Stimulated activated CD4-positive, alpha-beta T cell treated with anti-CD3 and anti-CD28 coated beads, Interleukin-4, amount 100 ng/mL, for 1 hour (primary cell): ENCODE data around the gene FBXW12.
A peak's percentile ranks its signal among the peaks of the same experiment; 100 is the strongest.

Source experiments
- DNase-seq: peaks from one replicate; pipeline ENCODE4 v3.0.0-alpha.2; 2020

FBXW12 gene

GRCh38 chr3:48423883-48424695, 52.1 kb downstream of the FBXW12 start:
- DNase-seq = no peak

GRCh38 chr3:48425281-48425812, 53.3 kb downstream of the FBXW12 start:
- DNase-seq = no peak

GRCh38 chr3:48426401-48426909, 54.4 kb downstream of the FBXW12 start:
- no peak for DNase-seq

- no peak for DNase-seq
These were observed 55.1 kb downstream of the FBXW12 start for GRCh38 chr3:48426944-48427629.

- DNase-seq = no peak
These were observed 55.6 kb downstream of the FBXW12 start for GRCh38 chr3:48427630-48427962.

- no peak for DNase-seq
These were observed 56.1 kb downstream of the FBXW12 start for GRCh38 chr3:48428088-48428571.

- no peak for DNase-seq
These were observed 56.7 kb downstream of the FBXW12 start for GRCh38 chr3:48428572-48429316.

- DNase-seq = peak; percentile 64
These were observed 57.4 kb downstream of the FBXW12 start for GRCh38 chr3:48429317-48429959.

- DNase-seq = peak; percentile 27
These were observed 58.1 kb downstream of the FBXW12 start, which contains the start of gene PLXNB1 for GRCh38 chr3:48429960-48430707. PLXNB1 (minus strand) TSS chr3:48430086; CDS start chr3:48424611, 5,475 bp downstream.

GRCh38 chr3:48430708-48431101, 58.7 kb downstream of the FBXW12 start:
- no peak for DNase-seq

GRCh38 chr3:48431224-48432029, 59.4 kb downstream of the FBXW12 start:
- DNase-seq = no peak

GRCh38 chr3:48432411-48433371, 60.7 kb downstream of the FBXW12 start:
- DNase-seq = no peak

- DNase-seq = no peak
These were observed 61.6 kb downstream of the FBXW12 start for GRCh38 chr3:48433472-48434118.

- no peak for DNase-seq
These were observed 62.7 kb downstream of the FBXW12 start for GRCh38 chr3:48434591-48435222.

- no peak for DNase-seq
These were observed 63.2 kb downstream of the FBXW12 start for GRCh38 chr3:48435223-48435595.

- peak; percentile 83 for DNase-seq
These were observed 63.9 kb downstream of the FBXW12 start for GRCh38 chr3:48435774-48436476.

- no peak for DNase-seq
These were observed 64.4 kb downstream of the FBXW12 start for GRCh38 chr3:48436477-48436787.

GRCh38 chr3:48436855-48437254, 64.8 kb downstream of the FBXW12 start:
- no peak for DNase-seq
